Adipocyte (in vitro differentiated cells): ENCODE measurements around the gene PLEKHA5.
"Not testable (repeated sequence)": the region's sequence is repeated elsewhere in the genome, so short reads cannot be mapped to it uniquely, and the experiment has no call there.

Experiments used
- DNase-seq: peaks from one replicate; pipeline ENCODE4 v3.0.0-alpha.2; 2015; ENCODE audit warnings: low read depth
- H3K27me3 ChIP-seq: replicated peaks from 2 replicates; pipeline ENCODE4 v1.7.0; 2013; ENCODE audit warnings: mild to moderate bottlenecking, low read length, moderate library complexity; ENCODE audit not compliant: control insufficient read depth, insufficient read depth
- H3K36me3 ChIP-seq: 2 replicates; pipeline ENCODE4 v1.7.0; 2013; ENCODE audit warnings: low read length, mild to moderate bottlenecking, moderate library complexity; ENCODE audit not compliant: control insufficient read depth, insufficient read depth, severe bottlenecking
- H3K4me1 ChIP-seq: 2 replicates; pipeline ENCODE4 v1.7.0; 2013; ENCODE audit warnings: mild to moderate bottlenecking, low read length, moderate library complexity; ENCODE audit not compliant: control insufficient read depth, insufficient read depth
- H3K4me3 ChIP-seq: 2 replicates; pipeline ENCODE4 v1.7.0; 2013; ENCODE audit warnings: mild to moderate bottlenecking, low read length, moderate library complexity
- H3K9ac ChIP-seq: 2 replicates; pipeline ENCODE4 v1.7.0; 2013; ENCODE audit warnings: mild to moderate bottlenecking, low read length, moderate library complexity
- H3K9me3 ChIP-seq: 2 replicates; pipeline ENCODE4 v1.7.0; 2013; ENCODE audit warnings: mild to moderate bottlenecking, low read length, moderate library complexity; ENCODE audit not compliant: control insufficient read depth

The PLEKHA5 gene

GRCh38 chr12:19413582-19413981 is 284.0 kb downstream of the PLEKHA5 start:
- H3K27me3 ChIP-seq, H3K9ac ChIP-seq, H3K36me3 ChIP-seq, H3K4me3 ChIP-seq, DNase-seq, H3K9me3 ChIP-seq: not testable (repeated sequence)
- peaks cover 15% of the 10 kb centered on the region for H3K4me1 ChIP-seq

- DNase-seq, result no peak
- H3K4me3 ChIP-seq, result no peak overlapping the region
- H3K4me1 ChIP-seq, result no peaks in the 10 kb centered on the region
- H3K9me3 ChIP-seq, result no peaks in the 10 kb centered on the region
- H3K9ac ChIP-seq, result no peak overlapping the region
- H3K36me3 ChIP-seq, result no peaks in the 10 kb centered on the region
- no peaks in the 10 kb centered on the region for H3K27me3 ChIP-seq
Observed at GRCh38 chr12:19415563-19415962, 286.0 kb downstream of the PLEKHA5 start.

GRCh38 chr12:19419086-19419485 is 289.6 kb downstream of the PLEKHA5 start:
- DNase-seq, result no peak

GRCh38 chr12:19421503-19422282 is 292.2 kb downstream of the PLEKHA5 start:
- H3K9ac ChIP-seq, result no peak overlapping the region
- H3K4me1 ChIP-seq, result no peaks in the 10 kb centered on the region

More at GRCh38 chr12:19419086-19419485, 289.6 kb downstream of the PLEKHA5 start:
- Histone ChIP-seq H3K27me3 (no peaks in the 10 kb centered on the region), H3K9ac (no peak overlapping the region), H3K36me3 (no peaks in the 10 kb centered on the region), H3K9me3 (no peaks in the 10 kb centered on the region), H3K4me3 (no peak overlapping the region), H3K4me1 (no peaks in the 10 kb centered on the region)

GRCh38 chr12:19423166-19423930 is 293.8 kb downstream of the PLEKHA5 start:
- Histone ChIP-seq H3K36me3 (no peaks in the 10 kb centered on the region), H3K4me3 (no peak overlapping the region), H3K27me3 (no peaks in the 10 kb centered on the region), H3K9me3 (peaks cover 3% of the 10 kb centered on the region), H3K4me1 (no peaks in the 10 kb centered on the region), H3K9ac (no peak overlapping the region)
- no peak for DNase-seq

More at GRCh38 chr12:19421503-19422282, 292.2 kb downstream of the PLEKHA5 start:
- Histone ChIP-seq H3K9me3 (peaks cover 3% of the 10 kb centered on the region), H3K36me3 (no peaks in the 10 kb centered on the region), H3K4me3 (no peak overlapping the region), H3K27me3 (no peaks in the 10 kb centered on the region)
- no peak for DNase-seq
